ENCODE data around the gene TNXB. TPM values are rescaled to one million over a fixed set of nuclear protein-coding genes. Genes with fewer than 3 reads are reported as not detected.

Gene TNXB
- total RNA-seq, 2 donors from 2014 or later: 4.0 to 9.3 TPM

DNA sequence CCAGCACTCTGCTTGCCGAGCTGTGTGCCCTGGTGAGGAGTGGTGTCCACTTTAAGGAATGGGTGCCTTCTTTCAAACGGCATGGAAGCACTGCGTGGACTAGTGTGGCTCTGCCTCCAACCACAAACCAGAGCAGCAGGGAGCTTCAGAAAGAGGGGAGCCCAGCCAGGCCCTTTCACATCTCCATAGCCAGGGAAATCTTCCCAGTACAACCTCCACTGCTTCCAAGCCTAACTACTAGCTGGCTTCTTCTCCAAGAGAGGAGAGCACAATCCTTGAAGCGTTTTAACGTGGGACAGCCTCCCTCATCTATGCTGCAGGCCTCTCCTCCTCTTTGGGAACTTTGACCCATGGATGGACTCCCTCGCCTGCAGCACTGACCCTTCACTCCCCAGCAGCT, 26.7 kb downstream of the TNXB start:
- H3K27ac Mint-ChIP-seq: no peak overlapping the region
- 78 to 89% methylated on average over 3 to 6 of the region's 6 CpGs for WGBS, 2 experiments (ENCODE audit: insufficient coverage in 1 of 2, insufficient read length in 1 of 2)
- no peaks in the 10 kb centered on the region for H3K36me3 ChIP-seq (ENCODE audit: control insufficient read depth, insufficient read depth, low read length)

GRCh38 chr6:32081168-32081990, 27.8 kb downstream of the TNXB start:
- Histone ChIP-seq H3K9ac (ENCODE audit: extremely low read depth, low read length, poor library complexity, severe bottlenecking) (no peak overlapping the region), H3K36me3 (ENCODE audit: control insufficient read depth, insufficient read depth, low read length) (no peaks in the 10 kb centered on the region), H3K9me3 (ENCODE audit: control insufficient read depth, low read length) (no peaks in the 10 kb centered on the region), H3K4me1 (ENCODE audit: control insufficient read depth, insufficient read depth, low read length) (no peaks in the 10 kb centered on the region), H3K27me3 (ENCODE audit: control insufficient read depth, insufficient read depth, low read length, poor library complexity, severe bottlenecking) (peaks cover 4% of the 10 kb centered on the region), H3K27ac (ENCODE audit: low read depth, low read length) (no peak overlapping the region), H3K4me3 (ENCODE audit: low read length) (no peak overlapping the region)
- Mint-ChIP-seq H3K27ac (no peak overlapping the region), H3K36me3 (ENCODE audit: low read depth) (no peaks in the 10 kb centered on the region), H3K4me3 (no peak overlapping the region), H3K4me1 (no peaks in the 10 kb centered on the region), H3K9me3 (no peaks in the 10 kb centered on the region), H3K27me3 (ENCODE audit: insufficient read depth) (peaks cover 25% of the 10 kb centered on the region)
- TF ChIP-seq, protein P1, sequence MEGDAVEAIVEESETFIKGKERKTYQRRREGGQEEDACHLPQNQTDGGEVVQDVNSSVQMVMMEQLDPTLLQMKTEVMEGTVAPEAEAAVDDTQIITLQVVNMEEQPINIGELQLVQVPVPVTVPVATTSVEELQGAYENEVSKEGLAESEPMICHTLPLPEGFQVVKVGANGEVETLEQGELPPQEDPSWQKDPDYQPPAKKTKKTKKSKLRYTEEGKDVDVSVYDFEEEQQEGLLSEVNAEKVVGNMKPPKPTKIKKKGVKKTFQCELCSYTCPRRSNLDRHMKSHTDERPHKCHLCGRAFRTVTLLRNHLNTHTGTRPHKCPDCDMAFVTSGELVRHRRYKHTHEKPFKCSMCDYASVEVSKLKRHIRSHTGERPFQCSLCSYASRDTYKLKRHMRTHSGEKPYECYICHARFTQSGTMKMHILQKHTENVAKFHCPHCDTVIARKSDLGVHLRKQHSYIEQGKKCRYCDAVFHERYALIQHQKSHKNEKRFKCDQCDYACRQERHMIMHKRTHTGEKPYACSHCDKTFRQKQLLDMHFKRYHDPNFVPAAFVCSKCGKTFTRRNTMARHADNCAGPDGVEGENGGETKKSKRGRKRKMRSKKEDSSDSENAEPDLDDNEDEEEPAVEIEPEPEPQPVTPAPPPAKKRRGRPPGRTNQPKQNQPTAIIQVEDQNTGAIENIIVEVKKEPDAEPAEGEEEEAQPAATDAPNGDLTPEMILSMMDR (conservative IDR thresholded peaks at IDR 0.05): no peak
- WGBS, 2 experiments (ENCODE audit: insufficient coverage in 1 of 2, insufficient read length in 1 of 2): 89 to 93% methylated on average over 13 to 22 of the region's 22 CpGs
- no peak for DNase-seq

More for the DNA sequence above, 26.7 kb downstream of the TNXB start:
- H3K27me3 Mint-ChIP-seq (ENCODE audit: insufficient read depth): peaks cover 31% of the 10 kb centered on the region
- H3K9me3 Mint-ChIP-seq: no peaks in the 10 kb centered on the region
- Histone ChIP-seq H3K9me3 (ENCODE audit: control insufficient read depth, low read length) (no peaks in the 10 kb centered on the region), H3K4me3 (ENCODE audit: low read length) (no peak overlapping the region), H3K4me1 (ENCODE audit: control insufficient read depth, insufficient read depth, low read length) (no peaks in the 10 kb centered on the region), H3K27ac (ENCODE audit: low read depth, low read length) (no peak overlapping the region), H3K27me3 (ENCODE audit: control insufficient read depth, insufficient read depth, low read length, poor library complexity, severe bottlenecking) (peaks cover 12% of the 10 kb centered on the region), H3K9ac (ENCODE audit: extremely low read depth, low read length, poor library complexity, severe bottlenecking) (no peak overlapping the region)
- no peaks in the 10 kb centered on the region for H3K4me1 Mint-ChIP-seq
- TF ChIP-seq, protein P1 (conservative IDR thresholded peaks at IDR 0.05): no peak
- no peaks in the 10 kb centered on the region for H3K36me3 Mint-ChIP-seq (ENCODE audit: low read depth)
- no peak overlapping the region for H3K4me3 Mint-ChIP-seq
- no peak for DNase-seq

GRCh38 chr6:32079566-32080290, 29.4 kb downstream of the TNXB start:
- TF ChIP-seq, protein P1 (conservative IDR thresholded peaks at IDR 0.05): no peak

More at GRCh38 chr6:32079566-32080290, 29.4 kb downstream of the TNXB start:
- 83 to 100% methylated on average over 4 to 7 of the region's 7 CpGs for WGBS, 2 experiments (ENCODE audit: insufficient coverage in 1 of 2, insufficient read length in 1 of 2)
- Mint-ChIP-seq H3K36me3 (ENCODE audit: low read depth) (no peaks in the 10 kb centered on the region), H3K27me3 (ENCODE audit: insufficient read depth) (peaks cover 12% of the 10 kb centered on the region), H3K4me3 (no peak overlapping the region), H3K27ac (no peak overlapping the region), H3K4me1 (no peaks in the 10 kb centered on the region), H3K9me3 (no peaks in the 10 kb centered on the region)
- no peak for DNase-seq
- no peak overlapping the region for H3K27ac ChIP-seq (ENCODE audit: low read depth, low read length)
- no peaks in the 10 kb centered on the region for H3K36me3 ChIP-seq (ENCODE audit: control insufficient read depth, insufficient read depth, low read length)
- no peaks in the 10 kb centered on the region for H3K4me1 ChIP-seq (ENCODE audit: control insufficient read depth, insufficient read depth, low read length)
- H3K9me3 ChIP-seq (ENCODE audit: control insufficient read depth, low read length): no peaks in the 10 kb centered on the region
- H3K27me3 ChIP-seq (ENCODE audit: control insufficient read depth, insufficient read depth, low read length, poor library complexity, severe bottlenecking): no peaks in the 10 kb centered on the region
- H3K9ac ChIP-seq (ENCODE audit: extremely low read depth, low read length, poor library complexity, severe bottlenecking): no peak overlapping the region
- H3K4me3 ChIP-seq (ENCODE audit: low read length): no peak overlapping the region

All from endodermal cell (in vitro differentiated cells).